ENCODE data around the gene POU5F1. TPM values are rescaled to one million over a fixed set of nuclear protein-coding genes. Genes with fewer than 3 reads are reported as not detected.

POU5F1 gene
- total and polyA plus RNA-seq, 10 donors: 0.57 to 3.7 (median 1.5) TPM

- WGBS, 5 donors: 85 to 92% (median 90%) methylated on average over 2 of the region's 2 CpGs
- no peak for DNase-seq
- Histone ChIP-seq H3K4me1 (peaks cover 13 to 79% (median 32%) of the 10 kb centered on the region in 6 donors), H3K9me3 (peaks cover 0 to 8% (median 0%) of the 10 kb centered on the region in 8 donors), H3K36me3 (peaks cover 0 to 20% (median 1%) of the 10 kb centered on the region in 6 donors), H3K4me3 (no peak overlapping the region), H3K27ac (peak overlapping the region in 3 of 8 donors; percentile 94 to 100 (median 99)), H3K27me3 (replicated peaks in 1 of 7) (no peaks in the 10 kb centered on the region)
- intact Hi-C loops (cut with DNase I; ENCODE audit: low total_unique reads): loop anchor here (10.0 kb wide), 1 partner anchor 59 kb away; no protein-coding TSS in a partner anchor
- TF ChIP-seq, protein P1, sequence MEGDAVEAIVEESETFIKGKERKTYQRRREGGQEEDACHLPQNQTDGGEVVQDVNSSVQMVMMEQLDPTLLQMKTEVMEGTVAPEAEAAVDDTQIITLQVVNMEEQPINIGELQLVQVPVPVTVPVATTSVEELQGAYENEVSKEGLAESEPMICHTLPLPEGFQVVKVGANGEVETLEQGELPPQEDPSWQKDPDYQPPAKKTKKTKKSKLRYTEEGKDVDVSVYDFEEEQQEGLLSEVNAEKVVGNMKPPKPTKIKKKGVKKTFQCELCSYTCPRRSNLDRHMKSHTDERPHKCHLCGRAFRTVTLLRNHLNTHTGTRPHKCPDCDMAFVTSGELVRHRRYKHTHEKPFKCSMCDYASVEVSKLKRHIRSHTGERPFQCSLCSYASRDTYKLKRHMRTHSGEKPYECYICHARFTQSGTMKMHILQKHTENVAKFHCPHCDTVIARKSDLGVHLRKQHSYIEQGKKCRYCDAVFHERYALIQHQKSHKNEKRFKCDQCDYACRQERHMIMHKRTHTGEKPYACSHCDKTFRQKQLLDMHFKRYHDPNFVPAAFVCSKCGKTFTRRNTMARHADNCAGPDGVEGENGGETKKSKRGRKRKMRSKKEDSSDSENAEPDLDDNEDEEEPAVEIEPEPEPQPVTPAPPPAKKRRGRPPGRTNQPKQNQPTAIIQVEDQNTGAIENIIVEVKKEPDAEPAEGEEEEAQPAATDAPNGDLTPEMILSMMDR (IDR thresholded peaks at IDR 0.05 in 8 of 11, conservative IDR thresholded peaks at IDR 0.05 in 3 of 11): no peak
- TF ChIP-seq POLR2AphosphoS5 (IDR thresholded peaks at IDR 0.05) (no peak), POLR2A (IDR thresholded peaks at IDR 0.05) (no peak)
Observed at GRCh38 chr6:31205638-31206037, 35.2 kb upstream of the POU5F1 start.

DNA sequence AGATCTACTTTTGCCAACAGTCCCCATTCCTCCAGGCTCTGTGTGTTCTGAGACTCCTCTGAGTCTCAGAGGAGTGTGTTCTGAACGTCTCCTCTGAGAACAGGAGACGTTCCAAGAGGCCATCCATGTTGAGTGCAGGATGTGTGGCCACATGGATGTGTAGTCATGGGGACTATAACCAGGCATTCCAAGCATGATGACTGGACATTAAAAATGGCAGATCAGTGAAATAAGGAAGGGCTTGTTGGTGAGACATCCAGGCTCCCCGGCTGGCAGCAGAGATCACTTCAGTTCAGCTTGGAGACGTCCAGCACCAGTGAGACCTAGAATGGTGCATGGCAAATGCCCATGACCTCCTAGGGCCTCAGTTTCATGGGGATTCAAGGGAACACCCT, 34.3 kb upstream of the POU5F1 start:
- H3K4me1 ChIP-seq: peaks cover 18 to 80% (median 36%) of the 10 kb centered on the region in 6 donors
- 82 to 90% (median 87%) methylated on average over 3 to 4 of the region's 4 CpGs for WGBS, 5 donors
- H3K27ac ChIP-seq: peak overlapping the region; percentile 86 to 100 (median 94)
- no peaks in the 10 kb centered on the region for H3K27me3 ChIP-seq (replicated peaks in 1 of 7)
- no peak for DNase-seq
- peak overlapping the region in 3 of 8 donors; percentile 41 to 70 (median 44) for H3K4me3 ChIP-seq
- TF ChIP-seq POLR2AphosphoS5 (IDR thresholded peaks at IDR 0.05) (no peak), POLR2A (IDR thresholded peaks at IDR 0.05) (no peak)
- TF ChIP-seq, protein P1 (IDR thresholded peaks at IDR 0.05 in 8 of 11, conservative IDR thresholded peaks at IDR 0.05 in 3 of 11): no peak
- peaks cover 0 to 11% (median 0%) of the 10 kb centered on the region in 8 donors for H3K9me3 ChIP-seq
- intact Hi-C loops (cut with DNase I; ENCODE audit: low total_unique reads): loop anchor here (10.0 kb wide), 1 partner anchor 60 kb away; no protein-coding TSS in a partner anchor
- peaks cover 0 to 28% (median 1%) of the 10 kb centered on the region in 6 donors for H3K36me3 ChIP-seq

DNA sequence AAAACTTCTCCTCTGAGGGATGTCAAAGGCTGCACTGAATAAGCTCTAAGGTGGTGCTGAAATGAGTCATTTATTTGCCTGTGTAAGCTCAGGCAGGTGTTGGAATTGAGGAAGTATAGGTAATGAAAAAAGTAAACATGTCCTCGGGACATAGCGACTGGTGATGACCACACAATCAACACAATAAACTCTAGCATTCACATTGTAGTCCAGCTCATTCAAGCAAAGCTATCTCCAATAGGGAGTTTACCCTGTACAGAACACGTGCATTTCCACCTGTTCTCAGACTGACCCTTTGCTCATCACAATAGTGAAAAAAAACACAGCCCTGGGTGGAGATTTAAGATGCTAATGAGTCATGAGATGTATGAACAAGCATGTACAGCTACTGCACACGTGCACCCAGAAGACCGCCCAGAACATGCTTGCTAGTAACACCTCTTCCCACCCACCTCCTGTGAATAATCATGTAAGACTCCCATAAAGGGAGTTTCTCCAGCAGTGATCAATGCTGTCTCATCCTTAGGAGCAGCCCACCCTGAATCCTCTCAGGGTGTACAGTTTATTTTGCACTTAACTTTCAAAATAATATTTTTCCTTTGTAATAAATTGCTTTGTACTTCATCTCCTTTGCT, 33.0 kb upstream of the POU5F1 start:
- intact Hi-C loops (cut with DNase I; ENCODE audit: low total_unique reads): loop anchor here (10.0 kb wide), 1 partner anchor 61 kb away; no protein-coding TSS in a partner anchor
- peaks cover 21 to 81% (median 47%) of the 10 kb centered on the region in 6 donors for H3K4me1 ChIP-seq
- peak overlapping the region; percentile 86 to 100 (median 94) for H3K27ac ChIP-seq

More for the DNA sequence above, 33.0 kb upstream of the POU5F1 start:
- TF ChIP-seq POLR2A (IDR thresholded peaks at IDR 0.05) (no peak), POLR2AphosphoS5 (IDR thresholded peaks at IDR 0.05) (peak in 1 of 3 donors; percentile 9)
- TF ChIP-seq, protein P1 (IDR thresholded peaks at IDR 0.05 in 8 of 11, conservative IDR thresholded peaks at IDR 0.05 in 3 of 11): no peak
- DNase-seq: no peak
- WGBS, 5 donors: 10 to 21% (median 20%) methylated on average over 5 of the region's 5 CpGs
- Histone ChIP-seq H3K27me3 (replicated peaks in 1 of 7) (no peaks in the 10 kb centered on the region), H3K9me3 (peaks cover 0 to 11% (median 0%) of the 10 kb centered on the region in 8 donors), H3K4me3 (peak overlapping the region; percentile 12 to 70 (median 42)), H3K36me3 (peaks cover 0 to 29% (median 1%) of the 10 kb centered on the region in 6 donors)

All from spleen (tissue), 11 donors.